Activated CD4-positive, CD25-positive, alpha-beta regulatory T cell (primary cell): Measurements from ENCODE around the gene FCAR.
"Not testable (repeated sequence)": the region's sequence is repeated elsewhere in the genome, so short reads cannot be mapped to it uniquely, and the experiment has no call there.

ENCODE experiments used
- DNase-seq, 4 experiments: peaks; one replicate each; lab custom pipeline; 2025; lab: John Stamatoyannopoulos, UW

The FCAR gene

GRCh38 chr19:54873990-54874389, at the start of gene FCAR:
Gene FCAR, plus strand, starts transcription at chr19:54874235. Its CDS starts 55 bp downstream, at chr19:54874290.
- DNase-seq = no peak

- DNase-seq = not testable (repeated sequence)
Measured at GRCh38 chr19:54824416-54824815, 49.6 kb upstream of the FCAR start.

GRCh38 chr19:54825326-54825725, 48.7 kb upstream of the FCAR start:
- not testable (repeated sequence) for DNase-seq

- DNase-seq = not testable (repeated sequence)
Measured at GRCh38 chr19:54828064-54828463, 46.0 kb upstream of the FCAR start.

GRCh38 chr19:54832496-54832895, 41.5 kb upstream of the FCAR start, which contains the start of gene KIR2DS4:
Gene KIR2DS4, plus strand, starts transcription at chr19:54832676.
- not testable (repeated sequence) for DNase-seq

GRCh38 chr19:54835126-54835525, 38.9 kb upstream of the FCAR start:
- not testable (repeated sequence) for DNase-seq

GRCh38 chr19:54837522-54837921, 36.5 kb upstream of the FCAR start:
- not testable (repeated sequence) for DNase-seq

- not testable (repeated sequence) for DNase-seq
Measured at GRCh38 chr19:54843171-54843570, 30.9 kb upstream of the FCAR start.

- not testable (repeated sequence) for DNase-seq
Measured at GRCh38 chr19:54850061-54850640, 23.9 kb upstream of the FCAR start, which contains the start of gene KIR3DL2. Gene KIR3DL2, plus strand, starts transcription at chr19:54850443. Its CDS starts 33 bp downstream, at chr19:54850476.

GRCh38 chr19:54850930-54851329, 23.1 kb upstream of the FCAR start:
- DNase-seq = no peak

GRCh38 chr19:54851353-54851752, 22.7 kb upstream of the FCAR start:
- no peak for DNase-seq

GRCh38 chr19:54855241-54855640, 18.8 kb upstream of the FCAR start:
- not testable (repeated sequence) for DNase-seq

GRCh38 chr19:54858476-54858875, 15.6 kb upstream of the FCAR start:
- not testable (repeated sequence) for DNase-seq

GRCh38 chr19:54859421-54859820, 14.6 kb upstream of the FCAR start:
- DNase-seq = not testable (repeated sequence)

GRCh38 chr19:54863459-54863858, 10.6 kb upstream of the FCAR start:
- not testable (repeated sequence) for DNase-seq

GRCh38 chr19:54871696-54872095, 2.3 kb upstream of the FCAR start:
- no peak for DNase-seq

GRCh38 chr19:54875506-54875905, 1.5 kb downstream of the FCAR start:
- DNase-seq = no peak

GRCh38 chr19:54877471-54877870, 3.4 kb downstream of the FCAR start:
- DNase-seq = no peak

GRCh38 chr19:54881884-54882283, 7.8 kb downstream of the FCAR start:
- no peak for DNase-seq

GRCh38 chr19:54882758-54883157, 8.7 kb downstream of the FCAR start:
- DNase-seq = no peak

GRCh38 chr19:54883228-54883627, 9.2 kb downstream of the FCAR start:
- DNase-seq = no peak

GRCh38 chr19:54888239-54888638, 14.2 kb downstream of the FCAR start:
- DNase-seq = no peak

- DNase-seq = no peak
Measured at GRCh38 chr19:54889566-54889965, 15.5 kb downstream of the FCAR start.

GRCh38 chr19:54893406-54893805, 19.4 kb downstream of the FCAR start:
- DNase-seq = no peak
